GM19023 (cell line): ENCODE data around the gene KMT2D.

Experiments used
- ATAC-seq: cut with Tn5 transposase; IDR thresholded peaks from one replicate; pipeline ENCODE4 v1.9.1; 2021; ENCODE audit warnings: mild to moderate bottlenecking, moderate library complexity; ENCODE audit not compliant: unreplicated experiment

KMT2D gene

GRCh38 chr12:49036029-49036428 lies 24.6 kb downstream of the KMT2D start:
- ATAC-seq, result no peak

DNA sequence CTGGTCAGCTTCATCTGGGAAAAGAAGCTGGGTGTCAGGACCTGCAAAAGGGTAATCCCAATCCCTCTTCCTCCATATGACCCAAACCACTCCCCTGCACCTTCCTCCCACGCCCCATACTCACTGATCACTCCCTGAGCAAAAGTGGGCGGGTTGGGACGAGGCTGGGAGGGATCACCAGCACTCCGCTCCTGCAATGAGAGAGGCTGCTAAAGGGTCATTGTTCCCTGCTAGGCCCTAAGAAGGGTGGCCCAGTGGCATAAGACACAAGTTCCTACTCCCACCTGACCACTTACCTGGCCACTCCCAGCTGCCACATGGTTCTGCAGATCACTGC lies 26.3 kb downstream of the KMT2D start:
- ATAC-seq, result no peak

- no peak for ATAC-seq
These were observed 26.8 kb downstream of the KMT2D start for GRCh38 chr12:49033611-49034285.

DNA sequence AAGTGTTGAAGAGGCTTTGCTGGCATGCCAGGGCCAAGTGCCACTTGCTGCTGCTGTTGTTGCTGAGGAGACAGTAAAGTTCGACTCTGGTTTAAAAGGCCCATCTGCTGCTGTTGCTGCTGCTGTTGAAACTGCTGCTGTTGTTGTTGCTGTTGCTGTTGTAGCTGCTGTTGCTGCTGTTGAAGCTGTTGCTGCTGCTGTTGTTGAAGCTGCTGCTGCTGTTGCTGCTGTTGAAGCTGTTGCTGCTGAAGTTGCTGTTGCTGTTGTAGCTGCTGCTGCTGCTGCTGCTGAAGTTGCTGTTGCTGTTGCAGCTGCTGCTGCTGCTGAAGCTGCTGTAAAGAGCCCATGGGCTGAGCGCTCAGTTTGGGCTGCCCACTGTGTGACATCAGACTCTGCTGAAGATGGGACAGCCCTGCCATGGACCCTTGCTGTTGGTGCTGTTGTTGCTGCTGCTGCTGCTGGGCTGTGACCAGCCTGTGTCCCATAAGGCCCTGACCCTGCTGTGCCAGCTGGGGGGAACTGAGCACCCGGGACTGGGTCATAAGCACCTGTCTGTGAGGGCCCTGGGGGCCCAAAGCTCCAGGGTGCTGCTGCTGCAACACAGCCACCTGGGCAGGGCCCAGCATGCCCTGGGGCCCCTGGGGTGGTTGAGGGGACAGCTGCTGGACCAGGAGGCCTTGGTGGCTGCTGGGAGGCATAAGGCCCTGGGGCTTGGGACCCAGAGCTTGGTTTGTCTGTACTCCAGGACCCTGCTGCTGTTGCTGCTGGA lies 27.7 kb downstream of the KMT2D start:
- no peak for ATAC-seq

GRCh38 chr12:49032276-49032675 lies 28.3 kb downstream of the KMT2D start:
- no peak for ATAC-seq

GRCh38 chr12:49031573-49032161 lies 28.9 kb downstream of the KMT2D start:
- ATAC-seq, result no peak

DNA sequence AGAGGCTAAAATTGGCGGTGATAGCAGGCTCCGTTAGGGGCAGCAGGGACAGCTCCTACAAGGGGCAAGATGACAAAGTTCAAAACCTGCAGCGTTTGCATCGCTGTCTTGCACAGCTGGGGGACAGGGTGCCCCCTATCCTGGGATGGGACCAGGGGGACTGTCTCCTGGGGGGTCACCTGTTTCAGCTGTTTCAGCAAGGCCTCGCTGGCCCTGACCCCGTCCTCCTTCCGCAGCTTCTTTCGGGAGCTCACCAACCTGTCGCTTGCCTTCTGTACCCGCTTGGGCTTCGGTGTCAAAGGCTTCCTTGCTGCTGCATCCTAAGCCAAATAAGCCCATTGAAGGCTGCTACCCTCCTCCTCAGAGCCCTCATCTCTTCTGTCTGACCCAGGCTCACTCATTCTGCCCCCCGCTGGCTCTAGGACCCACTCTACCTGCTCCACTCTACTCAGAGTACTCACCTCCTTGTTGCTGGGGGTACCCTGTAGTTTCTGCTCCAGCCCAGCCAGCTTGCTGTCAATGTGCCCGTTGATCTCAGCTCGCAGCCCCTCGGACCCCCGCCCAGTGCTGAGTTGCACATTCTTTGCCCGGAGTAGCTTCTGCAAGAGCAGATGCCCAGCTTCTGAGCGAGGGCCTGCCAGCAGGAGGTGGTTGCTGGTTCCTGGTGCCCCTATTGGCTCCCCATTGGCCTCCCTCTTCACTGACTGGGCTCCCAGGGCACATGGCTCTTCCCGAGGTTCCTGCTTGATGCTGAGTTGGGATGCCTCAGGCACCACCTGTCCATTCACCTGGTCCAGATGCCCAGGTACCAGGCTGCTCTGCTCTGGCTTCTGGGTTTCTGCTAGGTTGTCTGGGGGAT lies 29.7 kb downstream of the KMT2D start:
- no peak for ATAC-seq

GRCh38 chr12:49030119-49030518 lies 30.5 kb downstream of the KMT2D start:
- ATAC-seq, result no peak

GRCh38 chr12:49028666-49029275 lies 31.8 kb downstream of the KMT2D start:
- no peak for ATAC-seq

DNA sequence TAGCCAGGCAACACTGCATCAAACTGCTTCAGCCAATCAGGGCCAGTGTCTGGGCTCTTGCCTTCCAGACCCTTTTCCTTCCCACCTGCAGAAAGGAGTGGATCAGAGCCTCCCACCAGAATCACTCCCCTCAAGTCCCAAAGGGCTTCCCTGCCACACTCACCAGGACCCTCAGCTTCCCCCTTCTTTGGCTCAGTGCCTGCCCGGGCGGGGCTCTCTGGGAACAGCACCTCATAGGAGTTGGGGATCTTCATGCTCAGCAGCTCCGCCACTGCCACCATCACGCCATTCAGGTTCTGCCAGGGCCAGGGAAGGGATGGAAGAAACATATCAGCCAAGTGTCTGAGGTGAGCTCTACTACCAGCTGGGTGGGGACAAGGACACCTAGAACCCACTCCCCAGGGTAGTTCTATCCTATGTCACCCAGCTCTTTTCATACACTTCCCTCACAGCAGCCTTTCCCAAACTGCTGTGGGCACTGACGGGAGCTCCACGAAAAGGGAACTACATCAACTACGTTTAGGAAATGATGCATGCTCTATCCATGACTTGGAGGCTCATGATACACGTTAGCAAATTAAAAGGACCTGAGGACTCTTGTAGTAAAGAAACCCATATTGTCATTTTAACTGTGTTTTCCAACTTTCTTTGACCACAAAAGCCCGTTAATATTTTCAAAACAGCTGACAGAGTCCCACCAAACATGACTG lies 32.6 kb downstream of the KMT2D start:
- ATAC-seq, result no peak

GRCh38 chr12:49026678-49027480 lies 33.7 kb downstream of the KMT2D start:
- ATAC-seq, result no peak

GRCh38 chr12:49026101-49026500 lies 34.5 kb downstream of the KMT2D start:
- ATAC-seq, result no peak

DNA sequence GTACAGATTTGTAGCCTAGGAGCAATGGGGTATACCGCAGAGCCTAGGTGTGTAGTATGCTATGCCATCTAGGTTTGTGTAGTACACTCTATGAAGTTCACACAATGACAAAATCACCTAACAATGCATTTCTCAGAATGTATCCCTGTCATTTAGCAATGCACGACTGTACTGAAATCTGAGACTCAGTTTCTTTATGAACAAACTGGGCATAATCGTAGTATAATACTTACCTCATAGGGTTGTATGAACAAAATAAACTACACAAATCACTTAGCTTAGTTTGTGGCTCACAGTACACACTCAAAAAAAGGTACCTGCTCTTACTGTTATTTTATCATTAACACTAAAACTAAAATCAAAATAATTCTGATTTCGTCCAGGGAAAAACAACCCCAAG lies 35.1 kb downstream of the KMT2D start:
- no peak for ATAC-seq

DNA sequence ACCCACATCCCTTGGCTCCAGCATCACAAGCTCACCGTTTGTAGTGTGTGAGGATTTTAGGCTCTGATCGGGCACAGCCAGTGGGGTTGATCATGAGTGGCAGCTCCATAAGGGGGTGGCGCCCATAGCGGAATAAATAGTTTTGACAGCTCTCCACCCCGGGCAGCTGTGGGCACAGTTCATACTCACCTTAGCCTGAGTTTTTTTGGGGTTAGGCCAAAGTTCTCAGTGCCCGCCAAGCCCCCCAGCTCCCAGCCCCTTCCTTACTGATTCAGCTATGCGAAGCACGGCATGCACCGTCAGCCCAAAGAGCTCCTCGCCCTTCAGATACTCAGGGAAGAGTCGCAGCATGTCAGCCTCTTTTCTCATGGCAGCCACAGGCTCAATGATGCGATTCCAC lies 36.1 kb downstream of the KMT2D start:
- ATAC-seq, result no peak

GRCh38 chr12:49023812-49024211 lies 36.8 kb downstream of the KMT2D start:
- no peak for ATAC-seq

- ATAC-seq, result no peak
These were observed 37.9 kb downstream of the KMT2D start for GRCh38 chr12:49022558-49023178.

DNA sequence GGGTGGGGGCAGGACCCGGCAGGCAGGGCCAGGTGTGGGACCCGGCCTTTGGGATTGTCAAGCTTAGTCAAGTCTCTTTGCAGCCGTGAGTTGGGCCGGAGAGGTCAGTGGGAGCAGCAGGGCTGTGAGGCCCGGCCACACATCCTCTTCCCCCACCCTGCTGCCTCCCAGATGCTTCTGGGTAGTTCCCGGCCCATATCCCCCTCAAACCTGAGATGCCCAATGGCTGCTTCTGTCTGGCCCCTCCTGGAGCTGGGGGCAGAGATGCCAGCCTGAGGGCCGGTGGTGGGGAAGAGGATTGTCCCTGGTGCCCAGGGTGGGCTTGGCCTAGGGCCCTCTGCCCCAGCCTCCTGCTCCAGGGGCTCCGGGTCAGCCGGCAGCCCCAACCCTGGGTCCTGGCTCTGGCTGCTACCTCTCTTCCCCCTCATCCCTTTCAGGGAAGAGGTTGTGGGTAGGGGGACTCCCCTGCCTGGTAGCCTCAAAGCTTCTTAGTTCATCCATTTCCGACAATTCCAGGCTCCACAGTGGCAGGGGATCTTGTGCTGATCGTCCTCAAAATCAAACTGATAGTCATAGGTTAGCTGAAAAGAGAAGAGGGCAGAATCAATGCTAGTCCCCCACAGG lies 39.2 kb downstream of the KMT2D start:
- ATAC-seq, result no peak

GRCh38 chr12:49020441-49020840 lies 40.2 kb downstream of the KMT2D start:
- ATAC-seq, result no peak
